HG02852 (cell line): ENCODE results near the gene CYLD.

Experiments used
- ATAC-seq: cut with Tn5 transposase; IDR thresholded peaks from one replicate; pipeline ENCODE4 v1.9.1; 2021; ENCODE audit warnings: mild to moderate bottlenecking, moderate library complexity; ENCODE audit not compliant: unreplicated experiment

Gene CYLD

DNA sequence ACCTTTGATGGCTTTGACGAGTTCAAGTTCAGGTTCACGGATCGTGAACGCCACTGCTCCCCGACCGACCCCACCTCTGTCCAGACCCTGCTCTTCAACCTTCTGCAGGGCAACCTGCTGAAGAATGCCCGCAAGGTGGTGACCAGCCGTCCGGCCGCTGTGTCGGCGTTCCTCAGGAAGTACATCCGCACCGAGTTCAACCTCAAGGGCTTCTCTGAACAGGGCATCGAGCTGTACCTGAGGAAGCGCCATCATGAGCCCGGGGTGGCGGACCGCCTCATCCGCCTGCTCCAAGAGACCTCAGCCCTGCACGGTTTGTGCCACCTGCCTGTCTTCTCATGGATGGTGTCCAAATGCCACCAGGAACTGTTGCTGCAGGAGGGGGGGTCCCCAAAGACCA, 30.8 kb upstream of the CYLD start:
- no peak for ATAC-seq

DNA sequence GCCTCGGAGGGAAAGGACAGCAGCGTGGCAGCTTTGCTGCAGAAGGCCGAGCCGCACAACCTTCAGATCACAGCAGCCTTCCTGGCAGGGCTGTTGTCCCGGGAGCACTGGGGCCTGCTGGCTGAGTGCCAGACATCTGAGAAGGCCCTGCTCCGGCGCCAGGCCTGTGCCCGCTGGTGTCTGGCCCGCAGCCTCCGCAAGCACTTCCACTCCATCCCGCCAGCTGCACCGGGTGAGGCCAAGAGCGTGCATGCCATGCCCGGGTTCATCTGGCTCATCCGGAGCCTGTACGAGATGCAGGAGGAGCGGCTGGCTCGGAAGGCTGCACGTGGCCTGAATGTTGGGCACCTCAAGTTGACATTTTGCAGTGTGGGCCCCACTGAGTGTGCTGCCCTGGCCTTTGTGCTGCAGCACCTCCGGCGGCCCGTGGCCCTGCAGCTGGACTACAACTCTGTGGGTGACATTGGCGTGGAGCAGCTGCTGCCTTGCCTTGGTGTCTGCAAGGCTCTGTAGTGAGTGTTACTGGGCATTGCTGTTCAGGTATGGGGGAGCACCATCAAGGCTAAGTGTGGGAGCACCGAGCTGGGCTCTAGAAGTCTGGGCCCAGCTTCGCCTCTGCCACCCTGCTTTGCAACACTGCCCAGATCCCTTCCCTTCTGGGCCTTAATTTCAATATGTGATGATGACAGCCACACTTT, 29.9 kb upstream of the CYLD start:
- ATAC-seq: no peak

DNA sequence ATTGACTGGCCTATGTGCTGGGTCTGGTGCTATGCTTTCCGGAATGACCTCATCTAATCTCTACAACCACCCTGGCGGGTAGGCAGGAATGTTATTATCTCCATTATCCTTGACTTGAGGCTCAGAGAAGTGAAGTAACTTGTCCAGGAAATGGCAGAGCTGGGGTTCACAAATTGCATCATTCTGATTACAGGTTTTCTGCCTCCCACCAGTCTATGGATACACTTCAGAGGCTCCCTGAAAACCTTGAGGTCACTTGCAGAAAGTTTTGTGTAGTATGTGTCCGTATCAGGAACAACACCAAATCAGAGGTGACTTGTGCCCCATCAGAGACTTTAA, 29.4 kb upstream of the CYLD start:
- no peak for ATAC-seq

DNA sequence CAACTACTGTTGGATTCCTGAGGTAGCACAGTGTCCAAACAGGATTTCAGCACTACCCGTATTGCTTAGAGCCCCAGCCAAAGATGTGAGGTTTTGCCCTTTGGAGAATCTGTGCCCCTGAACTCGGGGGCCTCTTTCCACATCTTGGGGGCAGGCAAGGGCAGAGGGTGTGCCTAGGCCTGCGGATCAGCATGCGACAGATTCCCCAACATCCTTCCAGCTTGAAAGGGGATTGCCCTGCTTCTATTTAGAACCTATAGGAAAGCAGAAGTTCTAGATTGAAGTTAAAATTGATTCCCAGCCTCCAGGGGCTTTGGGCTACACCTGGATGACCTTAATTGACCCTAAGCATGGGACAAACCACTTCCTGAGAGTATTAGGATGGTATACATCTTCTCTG, 28.9 kb upstream of the CYLD start:
- no peak for ATAC-seq

DNA sequence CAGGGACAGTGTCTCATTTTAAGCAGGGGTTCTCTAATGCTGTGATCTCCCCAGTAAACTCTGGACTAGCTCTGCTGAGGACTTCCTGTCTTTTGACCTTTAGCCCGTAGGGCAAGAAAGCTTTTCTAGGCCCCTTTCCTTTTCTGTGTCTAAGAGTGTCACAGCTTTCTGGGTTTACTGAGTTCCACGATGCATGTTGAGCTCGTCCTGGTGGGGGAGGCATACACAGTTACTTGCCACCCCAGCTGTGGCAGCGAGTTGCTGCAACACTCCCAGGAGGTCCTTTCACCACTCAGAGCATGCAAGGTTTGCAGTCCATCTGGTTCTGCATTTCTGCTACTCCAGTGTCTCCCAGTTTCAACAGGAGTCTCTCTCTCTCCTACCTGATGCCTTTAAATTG, 24.8 kb upstream of the CYLD start:
- ATAC-seq: no peak

DNA sequence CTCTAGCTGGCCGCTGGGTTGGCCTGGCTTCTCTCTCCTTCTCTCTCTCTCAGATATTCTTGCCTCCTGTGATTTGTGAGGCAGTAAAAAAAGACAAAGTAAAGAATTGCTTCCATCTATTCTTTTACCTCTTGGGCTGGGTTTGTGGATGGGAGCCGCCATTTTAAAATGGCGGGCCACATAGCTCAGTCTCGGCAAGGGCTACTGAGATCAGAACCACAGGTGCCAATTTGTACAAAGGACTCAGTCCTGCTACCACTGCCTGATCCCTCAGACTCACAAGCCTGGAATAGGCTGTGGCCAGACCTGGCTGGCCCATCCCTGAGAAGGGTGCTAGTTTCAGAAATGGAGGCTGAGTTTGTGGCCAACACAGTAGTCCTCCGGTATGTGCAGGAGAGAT, 24.4 kb upstream of the CYLD start:
- no peak for ATAC-seq

DNA sequence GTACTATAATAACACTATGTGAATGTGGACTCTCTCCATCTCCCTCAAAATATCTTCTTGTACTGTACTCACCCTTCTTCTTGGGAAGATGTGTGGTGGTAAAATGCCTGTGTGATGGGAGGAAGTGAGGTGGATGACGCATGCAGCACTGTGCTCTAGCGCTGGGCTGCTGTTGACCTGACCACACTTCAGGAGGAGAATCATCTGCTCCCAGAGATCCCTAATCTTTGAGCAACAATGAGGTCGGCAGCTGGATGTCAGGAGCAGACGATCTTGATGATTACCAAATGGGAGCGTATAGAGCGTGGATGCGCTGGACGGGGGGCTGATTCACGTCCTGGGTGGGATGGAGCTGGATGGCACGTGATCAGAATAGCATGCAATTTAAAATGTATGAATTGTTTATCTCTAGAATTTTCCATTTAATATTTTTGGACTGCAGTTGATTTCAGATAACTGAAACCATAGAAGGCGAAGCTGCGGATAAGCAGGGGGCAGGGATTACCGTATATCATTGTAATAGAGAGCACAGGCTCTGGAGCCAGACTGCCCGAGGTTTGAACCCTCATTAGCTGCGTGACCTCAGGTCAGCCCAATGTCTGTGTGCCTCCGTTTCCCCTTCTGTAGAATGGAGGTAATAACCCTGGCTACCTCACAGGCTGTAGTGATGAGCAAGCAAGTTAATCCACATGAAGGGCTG, 23.7 kb upstream of the CYLD start:
- no peak for ATAC-seq

DNA sequence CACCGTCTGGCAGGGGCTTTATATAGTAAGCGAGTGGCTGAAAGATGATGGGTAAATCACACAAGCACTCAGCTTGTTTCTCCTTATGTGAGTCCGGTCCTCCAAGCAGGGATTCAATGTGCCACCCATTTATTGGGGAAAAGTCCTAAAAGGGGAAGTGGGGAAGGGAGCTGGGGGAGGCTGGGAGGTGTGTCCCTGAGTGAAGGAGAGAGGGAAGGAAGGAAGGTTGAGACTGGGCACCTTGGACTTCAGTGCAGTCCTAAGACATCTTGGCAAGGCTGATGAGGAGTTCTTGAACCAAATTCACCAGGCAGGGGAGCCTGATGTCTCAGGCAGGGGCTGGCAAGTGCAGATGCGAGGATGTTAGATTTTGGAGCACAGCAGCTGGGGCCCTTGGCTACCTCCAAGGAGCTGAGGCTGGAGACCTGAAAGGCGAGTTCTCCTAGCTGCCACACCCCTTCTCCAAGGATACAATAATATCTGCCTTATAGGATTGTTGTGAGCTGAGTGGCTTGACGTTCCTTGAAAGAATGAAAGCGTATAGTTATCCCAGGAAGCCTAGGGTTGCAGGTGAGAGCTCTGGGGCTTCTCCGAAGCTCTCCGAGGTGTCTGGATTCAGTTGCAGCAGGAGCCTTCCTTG, 23.0 kb upstream of the CYLD start:
- no peak for ATAC-seq

DNA sequence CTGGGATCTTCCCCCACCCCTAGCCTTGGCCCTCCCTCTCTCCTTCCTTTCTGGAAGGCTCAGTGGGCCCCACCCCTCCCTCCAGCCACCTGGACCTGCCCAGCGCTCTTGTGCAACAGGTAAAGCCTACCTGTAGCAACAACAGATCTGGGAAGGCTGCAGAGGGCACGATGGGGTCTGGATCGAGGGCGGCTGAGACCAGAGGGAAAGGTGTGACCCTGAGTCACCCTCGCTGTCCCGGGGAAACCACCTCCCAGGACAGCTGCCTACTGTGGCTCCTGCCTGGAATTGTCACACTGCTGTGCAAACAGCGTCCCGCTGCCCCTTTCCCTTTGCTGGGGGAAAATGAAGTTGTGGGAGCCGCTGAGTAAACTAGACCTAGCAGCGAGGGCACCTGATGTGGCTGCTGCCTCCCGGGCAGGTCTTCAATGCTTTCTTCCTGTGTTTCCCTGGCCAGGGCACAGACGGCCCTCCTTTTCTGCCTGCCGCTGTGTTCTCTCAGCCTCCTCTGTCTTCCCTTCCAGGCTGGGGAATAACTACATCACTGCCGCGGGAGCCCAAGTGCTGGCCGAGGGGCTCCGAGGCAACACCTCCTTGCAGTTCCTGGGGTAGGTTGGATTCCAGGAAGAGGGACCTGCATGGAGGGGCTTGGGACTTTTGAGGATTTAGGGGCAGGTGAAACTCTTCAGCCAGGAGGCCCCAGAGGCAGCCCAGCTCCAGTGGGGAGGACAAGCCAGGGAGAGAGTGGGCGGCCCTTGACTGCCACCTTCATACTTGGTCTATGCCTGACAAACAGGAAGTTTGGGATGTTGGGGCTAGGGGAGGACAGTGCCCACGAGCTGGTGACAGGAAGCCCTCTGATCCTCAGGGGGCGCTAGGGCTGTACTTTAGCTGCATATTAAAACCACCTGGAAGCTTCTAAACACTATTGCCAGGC, 22.2 kb upstream of the CYLD start:
- ATAC-seq: no peak

DNA sequence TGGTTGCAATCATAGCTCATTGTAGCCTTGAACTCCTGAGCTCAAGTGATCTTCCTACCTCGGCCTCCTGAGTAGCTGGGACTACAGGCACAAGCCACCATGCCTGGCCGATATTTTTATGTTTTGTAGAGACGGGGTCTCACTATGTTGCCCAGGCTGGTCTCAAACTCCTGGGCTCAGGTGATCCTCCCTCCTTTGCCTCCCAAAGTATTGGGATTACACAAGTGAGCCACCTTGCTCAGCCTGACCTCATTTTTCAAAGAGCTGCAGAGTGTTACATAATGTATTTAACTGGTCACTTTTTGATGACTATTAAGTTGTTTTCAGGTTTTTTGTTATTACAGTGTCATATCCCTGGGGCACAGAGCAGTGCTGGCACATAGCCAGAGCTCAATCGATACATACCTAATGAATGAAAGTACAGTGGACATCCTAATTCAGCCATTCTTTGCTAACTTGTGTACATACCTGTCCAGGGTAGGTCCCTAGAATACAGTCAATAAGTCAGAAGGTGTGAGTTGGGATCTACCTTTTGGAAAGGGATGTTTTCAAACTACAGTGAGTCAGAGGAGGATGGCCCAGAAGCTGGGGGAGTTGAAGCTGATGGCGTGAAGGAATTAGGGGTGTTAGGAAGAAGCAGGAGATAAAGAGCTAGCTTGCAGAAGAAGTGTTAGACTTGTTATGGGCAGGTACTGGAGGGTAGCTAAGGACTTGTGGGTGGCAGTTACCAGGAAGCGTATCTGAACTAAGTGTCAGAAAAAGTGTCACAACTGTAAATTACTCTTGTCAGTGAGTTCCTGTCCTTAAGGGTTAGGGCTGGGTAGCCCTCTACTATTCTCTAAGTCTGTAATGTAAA, 20.1 kb upstream of the CYLD start:
- no peak for ATAC-seq

DNA sequence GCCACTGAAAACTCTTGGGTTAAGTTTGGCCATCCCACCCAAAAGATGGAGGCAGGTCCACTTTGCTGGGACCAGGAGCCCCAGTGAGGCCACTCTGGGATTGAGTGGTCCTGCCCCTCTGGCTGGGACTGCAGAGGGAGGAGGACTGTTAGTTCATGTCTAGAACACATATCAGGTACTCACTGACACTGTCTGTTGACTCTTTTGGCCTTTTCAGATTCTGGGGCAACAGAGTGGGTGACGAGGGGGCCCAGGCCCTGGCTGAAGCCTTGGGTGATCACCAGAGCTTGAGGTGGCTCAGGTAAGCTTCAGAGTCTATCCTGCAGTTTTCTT, 19.5 kb upstream of the CYLD start:
- ATAC-seq: no peak

DNA sequence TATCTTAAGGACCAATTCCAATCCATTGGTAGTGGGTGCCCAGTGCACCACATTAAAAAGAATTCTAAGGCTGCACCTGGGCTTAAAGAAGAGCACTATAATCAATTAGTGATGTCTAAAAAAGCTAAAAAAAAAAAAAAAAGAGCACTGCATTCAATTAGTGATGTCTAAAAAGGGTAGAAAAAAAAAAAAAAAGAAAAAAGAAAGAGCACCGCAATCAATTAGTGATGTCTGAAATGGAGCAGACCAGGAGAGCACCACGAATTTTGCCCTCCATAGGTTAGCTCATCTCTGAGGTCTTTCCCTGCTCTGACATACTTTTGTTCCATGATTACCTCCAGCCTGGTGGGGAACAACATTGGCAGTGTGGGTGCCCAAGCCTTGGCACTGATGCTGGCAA, 18.9 kb upstream of the CYLD start:
- ATAC-seq: no peak

DNA sequence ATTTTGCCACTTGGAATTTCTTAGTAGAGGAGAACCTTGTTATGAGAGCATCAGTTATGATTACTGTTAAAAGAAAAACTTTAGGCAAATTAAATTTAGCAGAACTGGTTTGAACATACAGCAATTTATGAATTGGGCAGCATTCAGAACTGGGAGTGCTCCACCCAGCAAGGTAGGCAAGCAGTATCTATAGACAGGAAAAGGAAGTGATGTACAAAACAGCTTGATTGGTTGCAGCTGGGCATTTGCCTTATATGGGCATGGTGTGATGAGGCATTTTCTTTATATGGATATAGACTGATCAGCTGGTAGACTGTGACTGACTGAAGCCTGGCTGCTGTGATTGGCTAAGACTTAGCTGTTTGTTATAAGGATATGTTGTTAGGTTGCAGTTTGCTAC, 17.6 kb upstream of the CYLD start:
- no peak for ATAC-seq

DNA sequence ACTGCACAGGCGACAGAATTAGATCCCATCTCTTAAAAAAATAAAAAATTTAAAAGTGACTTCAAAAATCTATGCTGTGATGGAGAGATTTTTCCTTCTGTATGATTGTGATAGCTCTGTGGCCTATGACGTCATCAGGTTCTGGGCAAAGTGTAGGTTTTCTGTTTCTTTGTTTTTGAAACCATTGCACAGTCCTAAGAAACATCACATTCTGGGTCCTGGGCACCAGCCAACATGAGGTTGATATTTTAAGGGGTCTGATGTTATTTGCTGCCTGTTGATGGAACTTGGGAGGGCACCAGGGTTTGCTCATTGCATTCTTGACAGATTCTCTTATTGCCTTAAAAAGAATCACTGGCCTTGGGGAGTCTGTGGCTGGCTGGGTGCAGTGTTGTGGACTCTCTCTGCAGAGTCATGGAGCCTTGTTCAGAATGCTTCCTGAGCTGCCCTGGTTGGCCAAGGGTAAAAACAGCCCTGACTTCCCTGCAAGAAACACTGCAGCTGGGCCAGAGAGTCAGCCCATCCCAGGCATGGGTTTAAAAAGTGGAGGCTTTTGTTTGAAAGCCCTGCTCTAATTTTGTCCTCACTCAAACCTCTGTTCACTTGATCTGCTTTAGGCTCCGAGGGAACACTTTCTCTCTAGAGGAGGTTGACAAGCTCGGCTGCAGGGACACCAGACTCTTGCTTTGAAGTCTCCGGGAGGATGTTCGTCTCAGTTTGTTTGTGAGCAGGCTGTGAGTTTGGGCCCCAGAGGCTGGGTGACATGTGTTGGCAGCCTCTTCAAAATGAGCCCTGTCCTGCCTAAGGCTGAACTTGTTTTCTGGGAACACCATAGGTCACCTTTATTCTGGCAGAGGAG, 10.5 kb upstream of the CYLD start:
- ATAC-seq: no peak

DNA sequence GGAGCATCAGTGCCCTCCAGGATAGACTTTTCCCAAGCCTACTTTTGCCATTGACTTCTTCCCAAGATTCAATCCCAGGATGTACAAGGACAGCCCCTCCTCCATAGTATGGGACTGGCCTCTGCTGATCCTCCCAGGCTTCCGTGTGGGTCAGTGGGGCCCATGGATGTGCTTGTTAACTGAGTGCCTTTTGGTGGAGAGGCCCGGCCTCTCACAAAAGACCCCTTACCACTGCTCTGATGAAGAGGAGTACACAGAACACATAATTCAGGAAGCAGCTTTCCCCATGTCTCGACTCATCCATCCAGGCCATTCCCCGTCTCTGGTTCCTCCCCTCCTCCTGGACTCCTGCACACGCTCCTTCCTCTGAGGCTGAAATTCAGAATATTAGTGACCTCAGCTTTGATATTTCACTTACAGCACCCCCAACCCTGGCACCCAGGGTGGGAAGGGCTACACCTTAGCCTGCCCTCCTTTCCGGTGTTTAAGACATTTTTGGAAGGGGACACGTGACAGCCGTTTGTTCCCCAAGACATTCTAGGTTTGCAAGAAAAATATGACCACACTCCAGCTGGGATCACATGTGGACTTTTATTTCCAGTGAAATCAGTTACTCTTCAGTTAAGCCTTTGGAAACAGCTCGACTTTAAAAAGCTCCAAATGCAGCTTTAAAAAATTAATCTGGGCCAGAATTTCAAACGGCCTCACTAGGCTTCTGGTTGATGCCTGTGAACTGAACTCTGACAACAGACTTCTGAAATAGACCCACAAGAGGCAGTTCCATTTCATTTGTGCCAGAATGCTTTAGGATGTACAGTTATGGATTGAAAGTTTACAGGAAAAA, 9.7 kb upstream of the CYLD start:
- no peak for ATAC-seq

DNA sequence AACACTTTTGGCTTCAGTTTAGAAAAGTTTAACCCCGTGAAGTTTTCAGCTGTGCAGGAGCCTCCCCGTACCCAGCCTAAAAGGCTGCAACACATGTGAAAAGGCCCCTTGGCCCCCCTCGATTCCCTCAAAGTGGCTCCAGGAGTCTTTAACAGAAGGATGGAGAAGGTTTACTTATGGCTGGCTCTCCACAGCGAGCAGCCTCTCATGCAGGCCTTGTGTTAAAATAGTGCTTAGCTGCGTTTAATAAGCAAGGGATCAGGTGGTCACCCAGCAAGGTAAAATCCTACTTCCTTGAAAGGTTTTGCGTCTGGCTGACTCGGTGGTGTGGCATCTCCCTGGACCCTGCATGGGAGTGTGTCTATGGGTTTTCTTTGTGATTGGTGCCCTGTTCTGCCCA, 8.4 kb upstream of the CYLD start:
- no peak for ATAC-seq

DNA sequence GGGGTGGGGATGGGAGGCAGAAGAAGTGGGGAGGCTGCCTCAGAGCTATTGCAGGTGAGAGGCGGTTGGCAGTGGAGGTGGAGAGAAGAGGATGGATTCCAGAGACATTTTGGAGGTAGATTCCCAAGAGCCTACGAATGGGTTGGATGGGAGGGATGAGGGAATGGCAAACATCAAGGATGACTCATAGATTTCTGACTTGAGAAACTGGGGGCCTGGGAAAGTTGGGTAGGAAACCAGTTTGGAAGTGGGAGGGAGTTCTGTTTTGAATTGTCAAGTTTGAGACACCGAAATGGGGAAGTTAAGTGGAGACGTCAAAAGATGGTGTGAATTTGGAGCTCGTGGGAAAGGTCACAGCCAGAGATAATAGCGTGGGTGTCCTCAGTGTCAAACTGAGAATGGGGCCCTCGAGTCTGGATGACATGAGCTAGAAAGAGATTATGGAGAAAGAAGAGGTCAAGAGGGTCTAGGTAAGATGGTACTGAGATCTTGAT, 6.2 kb upstream of the CYLD start:
- ATAC-seq: peak; percentile 76

DNA sequence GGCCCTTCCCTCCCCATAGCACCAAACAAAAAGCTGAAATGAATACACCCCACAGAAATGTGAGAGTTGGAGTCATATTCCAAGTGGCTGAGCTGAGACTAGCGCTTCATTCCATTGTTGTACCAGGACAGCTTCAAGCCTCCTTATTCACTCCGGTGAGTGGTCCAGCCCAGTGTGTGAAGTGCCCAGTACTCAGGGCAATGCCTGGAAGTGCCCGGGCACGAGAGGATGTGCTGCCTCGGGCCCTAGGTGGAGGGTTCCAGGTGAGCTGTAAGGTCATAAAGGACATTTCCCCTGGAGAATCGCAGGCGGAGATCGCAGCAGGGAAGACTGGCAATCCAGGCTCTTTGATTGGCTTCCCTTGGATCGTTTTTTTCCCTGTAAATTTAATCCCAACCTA, 5.4 kb upstream of the CYLD start:
- ATAC-seq: no peak
